DND-41 (cell line): ENCODE measurements around the gene ARFIP1.

ENCODE experiments used
- EZH2 ChIP-seq: IDR thresholded peaks from 3 replicates; pipeline ENCODE4 v1.6.1; 2012; ENCODE audit warnings: borderline replicate concordance, low read depth, mild to moderate bottlenecking, moderate library complexity, low read length, inconsistent platforms; ENCODE audit not compliant: severe bottlenecking
- TF ChIP-seq, protein P1 (sequence below): IDR thresholded peaks from 2 replicates; pipeline ENCODE4 v1.5.1; 2012; ENCODE audit warnings: borderline replicate concordance, low read length, moderate library complexity, mild to moderate bottlenecking; ENCODE audit not compliant: poor library complexity, severe bottlenecking; ENCODE audit errors: extremely low read depth

DNA sequence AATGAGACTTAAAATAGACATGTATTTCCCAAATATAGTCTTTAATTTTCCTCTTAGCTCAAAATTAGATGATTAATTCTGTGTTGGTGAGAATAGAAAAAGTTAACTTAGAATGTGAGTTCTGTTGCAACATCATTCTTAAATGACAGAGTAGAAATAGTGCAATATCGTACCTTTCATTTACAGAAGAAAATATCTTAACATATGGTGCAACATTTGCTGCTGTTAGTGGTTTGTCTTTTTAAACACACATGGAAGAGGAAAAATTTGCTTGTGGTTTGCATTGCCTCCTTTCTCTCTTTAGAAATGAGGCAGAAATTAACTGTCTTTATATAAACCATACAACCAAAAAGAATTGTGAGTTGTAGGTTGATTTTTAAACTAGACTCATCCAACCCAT lies 117.1 kb downstream of the ARFIP1 start:
- TF ChIP-seq, protein P1, sequence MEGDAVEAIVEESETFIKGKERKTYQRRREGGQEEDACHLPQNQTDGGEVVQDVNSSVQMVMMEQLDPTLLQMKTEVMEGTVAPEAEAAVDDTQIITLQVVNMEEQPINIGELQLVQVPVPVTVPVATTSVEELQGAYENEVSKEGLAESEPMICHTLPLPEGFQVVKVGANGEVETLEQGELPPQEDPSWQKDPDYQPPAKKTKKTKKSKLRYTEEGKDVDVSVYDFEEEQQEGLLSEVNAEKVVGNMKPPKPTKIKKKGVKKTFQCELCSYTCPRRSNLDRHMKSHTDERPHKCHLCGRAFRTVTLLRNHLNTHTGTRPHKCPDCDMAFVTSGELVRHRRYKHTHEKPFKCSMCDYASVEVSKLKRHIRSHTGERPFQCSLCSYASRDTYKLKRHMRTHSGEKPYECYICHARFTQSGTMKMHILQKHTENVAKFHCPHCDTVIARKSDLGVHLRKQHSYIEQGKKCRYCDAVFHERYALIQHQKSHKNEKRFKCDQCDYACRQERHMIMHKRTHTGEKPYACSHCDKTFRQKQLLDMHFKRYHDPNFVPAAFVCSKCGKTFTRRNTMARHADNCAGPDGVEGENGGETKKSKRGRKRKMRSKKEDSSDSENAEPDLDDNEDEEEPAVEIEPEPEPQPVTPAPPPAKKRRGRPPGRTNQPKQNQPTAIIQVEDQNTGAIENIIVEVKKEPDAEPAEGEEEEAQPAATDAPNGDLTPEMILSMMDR: no peak
- TF ChIP-seq EZH2: no peak
